Measurements from ENCODE around the gene SNX8.

Gene SNX8

GRCh38 chr7:2202901-2203765 is 111.1 kb downstream of the SNX8 start:
- TF ChIP-seq EZH2phosphoT487 (IDR thresholded peaks at IDR 0.05; ENCODE audit: low read depth) = no peak
- TF ChIP-seq, protein P1, sequence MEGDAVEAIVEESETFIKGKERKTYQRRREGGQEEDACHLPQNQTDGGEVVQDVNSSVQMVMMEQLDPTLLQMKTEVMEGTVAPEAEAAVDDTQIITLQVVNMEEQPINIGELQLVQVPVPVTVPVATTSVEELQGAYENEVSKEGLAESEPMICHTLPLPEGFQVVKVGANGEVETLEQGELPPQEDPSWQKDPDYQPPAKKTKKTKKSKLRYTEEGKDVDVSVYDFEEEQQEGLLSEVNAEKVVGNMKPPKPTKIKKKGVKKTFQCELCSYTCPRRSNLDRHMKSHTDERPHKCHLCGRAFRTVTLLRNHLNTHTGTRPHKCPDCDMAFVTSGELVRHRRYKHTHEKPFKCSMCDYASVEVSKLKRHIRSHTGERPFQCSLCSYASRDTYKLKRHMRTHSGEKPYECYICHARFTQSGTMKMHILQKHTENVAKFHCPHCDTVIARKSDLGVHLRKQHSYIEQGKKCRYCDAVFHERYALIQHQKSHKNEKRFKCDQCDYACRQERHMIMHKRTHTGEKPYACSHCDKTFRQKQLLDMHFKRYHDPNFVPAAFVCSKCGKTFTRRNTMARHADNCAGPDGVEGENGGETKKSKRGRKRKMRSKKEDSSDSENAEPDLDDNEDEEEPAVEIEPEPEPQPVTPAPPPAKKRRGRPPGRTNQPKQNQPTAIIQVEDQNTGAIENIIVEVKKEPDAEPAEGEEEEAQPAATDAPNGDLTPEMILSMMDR (IDR thresholded peaks at IDR 0.05; ENCODE audit: low read depth, low read length) = no peak
- Histone ChIP-seq H3K9ac (ENCODE audit: low read length) (no peak overlapping the region), H3K4me1 (ENCODE audit: low read length) (peaks cover 6% of the 10 kb centered on the region; the same call in 1 of the 2 replicates), H3K79me2 (ENCODE audit: low read length) (no peaks in the 10 kb centered on the region), H3K4me2 (ENCODE audit: low read length) (no peak overlapping the region), H2AFZ (ENCODE audit: low read depth, low read length) (no peak overlapping the region), H3K27me3 (ENCODE audit: low read depth, low read length) (no peaks in the 10 kb centered on the region), H3K27ac (ENCODE audit: low read length) (no peak overlapping the region), H4K20me1 (ENCODE audit: insufficient read depth, low read length) (no peaks in the 10 kb centered on the region), H3K36me3 (replicated peaks; ENCODE audit: low read depth, low read length) (peaks cover 5% of the 10 kb centered on the region), H3K9me3 (ENCODE audit: insufficient read depth, low read length) (no peaks in the 10 kb centered on the region), H3K4me3 (ENCODE audit: low read length) (no peak overlapping the region)

DNA sequence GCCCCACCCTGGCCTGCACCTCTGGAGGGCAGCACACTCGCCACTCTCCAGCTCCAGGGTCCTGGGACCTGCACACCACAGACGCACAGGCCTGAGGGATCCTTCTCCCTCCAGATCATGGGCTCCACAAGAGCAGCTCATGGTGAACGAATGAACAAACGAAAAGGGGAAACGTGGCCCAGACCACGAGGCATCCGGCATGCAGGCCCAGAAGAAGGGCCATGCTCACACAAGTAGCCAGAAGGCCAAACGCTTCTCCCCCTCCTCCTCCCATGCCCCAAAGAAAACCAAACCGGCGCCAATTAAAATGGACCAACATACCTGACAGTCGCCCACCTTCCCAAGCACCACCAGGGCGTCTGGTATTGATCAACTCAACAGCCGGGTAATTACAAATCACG is 111.9 kb downstream of the SNX8 start:
- Histone ChIP-seq H3K79me2 (ENCODE audit: low read length) (no peaks in the 10 kb centered on the region), H2AFZ (ENCODE audit: low read depth, low read length) (no peak overlapping the region), H3K9ac (ENCODE audit: low read length) (no peak overlapping the region), H3K9me3 (ENCODE audit: insufficient read depth, low read length) (no peaks in the 10 kb centered on the region), H4K20me1 (ENCODE audit: insufficient read depth, low read length) (no peaks in the 10 kb centered on the region), H3K27me3 (ENCODE audit: low read depth, low read length) (no peaks in the 10 kb centered on the region), H3K36me3 (replicated peaks; ENCODE audit: low read depth, low read length) (peaks cover 5% of the 10 kb centered on the region), H3K4me1 (ENCODE audit: low read length) (peaks cover 6% of the 10 kb centered on the region; the same call in 1 of the 2 replicates), H3K4me3 (ENCODE audit: low read length) (no peak overlapping the region), H3K4me2 (ENCODE audit: low read length) (no peak overlapping the region), H3K27ac (ENCODE audit: low read length) (no peak overlapping the region)
- TF ChIP-seq, protein P1 (IDR thresholded peaks at IDR 0.05; ENCODE audit: low read depth, low read length) = no peak
- no peak for TF ChIP-seq EZH2phosphoT487 (IDR thresholded peaks at IDR 0.05; ENCODE audit: low read depth)
